ENCODE results near the gene CELF1. TPM values are rescaled to one million over a fixed set of nuclear protein-coding genes. Genes with fewer than 3 reads are reported as not detected.

CELF1 gene
- polyA plus RNA-seq, 1 donor from 2014 or later = 209 TPM

DNA sequence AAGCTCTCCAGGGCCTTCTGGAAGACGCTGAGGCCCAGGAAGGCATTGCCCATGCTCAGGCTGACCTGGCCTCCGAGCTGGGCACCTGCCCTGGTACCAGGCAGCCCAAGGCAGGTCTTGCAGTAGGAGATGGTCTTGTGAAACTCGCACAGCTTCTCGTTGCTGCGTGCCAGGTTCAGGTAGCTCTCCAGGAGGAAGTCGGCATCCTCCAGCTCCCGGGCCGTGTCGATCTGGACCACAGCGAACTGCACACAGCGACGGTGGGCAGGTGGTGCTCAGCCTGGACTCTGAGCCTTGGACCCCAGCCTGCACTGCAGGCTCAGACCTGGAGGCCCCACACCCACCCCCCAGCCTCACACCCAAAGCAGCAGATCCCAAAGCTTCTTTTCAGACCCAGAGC is 105.0 kb downstream of the CELF1 start:
- no peaks in the 10 kb centered on the region for H3K27me3 ChIP-seq (ENCODE audit: insufficient read depth, low read depth, low read length)
- H3K9me2 ChIP-seq (ENCODE audit: insufficient read depth, low read length) = no peaks in the 10 kb centered on the region
- no peak overlapping the region for H3K4me2 ChIP-seq (ENCODE audit: low read length)
- TF ChIP-seq EZH2 (IDR thresholded peaks at IDR 0.05; ENCODE audit: borderline replicate concordance, insufficient read depth, low read length, poor library complexity, severe bottlenecking) = no peak
- H3K27ac ChIP-seq (ENCODE audit: low read length) = no peak overlapping the region
- no peaks in the 10 kb centered on the region for H3K36me3 ChIP-seq (ENCODE audit: insufficient read depth, low read length)
- no peaks in the 10 kb centered on the region for H3K9me3 ChIP-seq (ENCODE audit: low read length)
- H4K20me1 ChIP-seq (ENCODE audit: insufficient read depth) = no peaks in the 10 kb centered on the region
- H3K79me2 ChIP-seq (replicated peaks; ENCODE audit: insufficient read depth, low read length) = no peaks in the 10 kb centered on the region
- no peak overlapping the region for H2AFZ ChIP-seq (ENCODE audit: low read depth, low read length)
- no peak overlapping the region for H3K9ac ChIP-seq (ENCODE audit: low read length)
- H3K4me3 ChIP-seq (ENCODE audit: low read length) = no peak overlapping the region
- no peaks in the 10 kb centered on the region for H3F3A ChIP-seq (ENCODE audit: insufficient read depth, low read length, poor library complexity, severe bottlenecking)

DNA sequence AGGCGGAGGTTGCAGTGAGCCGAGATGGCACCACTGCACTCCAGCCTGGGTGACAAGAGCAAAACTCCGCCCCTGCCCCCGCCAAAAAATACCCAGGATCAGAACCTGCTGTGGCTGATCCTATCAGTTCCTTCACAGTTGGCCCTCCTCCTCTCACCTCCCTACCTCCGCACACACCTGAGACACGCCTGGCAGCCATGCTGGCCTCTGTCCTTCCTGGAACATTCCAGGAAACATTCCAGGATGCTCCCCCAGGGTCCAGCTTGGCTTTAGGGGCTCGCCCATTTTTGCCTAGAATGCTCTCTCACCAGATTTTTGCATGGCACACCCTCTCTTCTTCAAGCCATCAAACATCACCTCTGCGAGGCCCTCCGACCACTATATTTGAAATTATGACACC is 106.1 kb downstream of the CELF1 start:
- H2AFZ ChIP-seq (ENCODE audit: low read depth, low read length) = no peak overlapping the region
- TF ChIP-seq REST (IDR thresholded peaks at IDR 0.05; ENCODE audit: borderline replicate concordance) = no peak
- TF ChIP-seq EZH2 (IDR thresholded peaks at IDR 0.05; ENCODE audit: borderline replicate concordance, insufficient read depth, low read length, poor library complexity, severe bottlenecking) = no peak
- TF ChIP-seq EP300 (conservative IDR thresholded peaks at IDR 0.05; ENCODE audit: poor library complexity, severe bottlenecking) = no peak
- TF ChIP-seq, protein P1, sequence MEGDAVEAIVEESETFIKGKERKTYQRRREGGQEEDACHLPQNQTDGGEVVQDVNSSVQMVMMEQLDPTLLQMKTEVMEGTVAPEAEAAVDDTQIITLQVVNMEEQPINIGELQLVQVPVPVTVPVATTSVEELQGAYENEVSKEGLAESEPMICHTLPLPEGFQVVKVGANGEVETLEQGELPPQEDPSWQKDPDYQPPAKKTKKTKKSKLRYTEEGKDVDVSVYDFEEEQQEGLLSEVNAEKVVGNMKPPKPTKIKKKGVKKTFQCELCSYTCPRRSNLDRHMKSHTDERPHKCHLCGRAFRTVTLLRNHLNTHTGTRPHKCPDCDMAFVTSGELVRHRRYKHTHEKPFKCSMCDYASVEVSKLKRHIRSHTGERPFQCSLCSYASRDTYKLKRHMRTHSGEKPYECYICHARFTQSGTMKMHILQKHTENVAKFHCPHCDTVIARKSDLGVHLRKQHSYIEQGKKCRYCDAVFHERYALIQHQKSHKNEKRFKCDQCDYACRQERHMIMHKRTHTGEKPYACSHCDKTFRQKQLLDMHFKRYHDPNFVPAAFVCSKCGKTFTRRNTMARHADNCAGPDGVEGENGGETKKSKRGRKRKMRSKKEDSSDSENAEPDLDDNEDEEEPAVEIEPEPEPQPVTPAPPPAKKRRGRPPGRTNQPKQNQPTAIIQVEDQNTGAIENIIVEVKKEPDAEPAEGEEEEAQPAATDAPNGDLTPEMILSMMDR (IDR thresholded peaks at IDR 0.05; ENCODE audit: poor library complexity, severe bottlenecking) = no peak
- no peak for TF ChIP-seq MXI1 (conservative IDR thresholded peaks at IDR 0.05; ENCODE audit: poor library complexity, severe bottlenecking)
- H3K27me3 ChIP-seq (ENCODE audit: insufficient read depth, low read depth, low read length) = no peaks in the 10 kb centered on the region
- no peaks in the 10 kb centered on the region for H3F3A ChIP-seq (ENCODE audit: insufficient read depth, low read length, poor library complexity, severe bottlenecking)
- no peaks in the 10 kb centered on the region for H3K79me2 ChIP-seq (replicated peaks; ENCODE audit: insufficient read depth, low read length)
- no peaks in the 10 kb centered on the region for H3K36me3 ChIP-seq (ENCODE audit: insufficient read depth, low read length)
- no peaks in the 10 kb centered on the region for H4K20me1 ChIP-seq (ENCODE audit: insufficient read depth)
- no peak overlapping the region for H3K27ac ChIP-seq (ENCODE audit: low read length)
- H3K9ac ChIP-seq (ENCODE audit: low read length) = no peak overlapping the region
- no peak overlapping the region for H3K4me2 ChIP-seq (ENCODE audit: low read length)
- H3K4me3 ChIP-seq (ENCODE audit: low read length) = no peak overlapping the region
- no peaks in the 10 kb centered on the region for H3K9me2 ChIP-seq (ENCODE audit: insufficient read depth, low read length)
- no peaks in the 10 kb centered on the region for H3K9me3 ChIP-seq (ENCODE audit: low read length)

DNA sequence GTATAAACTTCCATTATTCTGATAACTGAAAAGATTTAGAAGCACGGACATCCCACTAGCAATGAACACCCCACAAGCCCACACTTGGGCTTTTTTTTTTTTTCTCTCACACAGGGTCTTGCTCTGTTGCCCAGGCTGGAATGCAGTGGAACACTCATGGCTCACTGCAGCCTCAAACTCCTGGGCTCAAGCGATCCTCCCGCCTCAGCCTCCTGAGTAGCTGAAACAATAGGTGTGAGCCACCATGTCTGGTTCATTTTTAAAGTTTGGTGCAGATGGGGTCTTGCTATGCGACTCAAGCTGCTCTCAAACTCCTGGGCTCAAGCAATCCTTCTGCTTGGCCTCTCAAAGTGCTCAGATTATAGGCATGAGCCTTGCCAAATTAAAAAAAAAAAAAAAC is 107.1 kb downstream of the CELF1 start:
- Histone ChIP-seq H3K27me3 (ENCODE audit: insufficient read depth, low read depth, low read length) (no peaks in the 10 kb centered on the region), H3K4me2 (ENCODE audit: low read length) (no peak overlapping the region), H3K27ac (ENCODE audit: low read length) (no peak overlapping the region), H3K9me3 (ENCODE audit: low read length) (no peaks in the 10 kb centered on the region), H3F3A (ENCODE audit: insufficient read depth, low read length, poor library complexity, severe bottlenecking) (no peaks in the 10 kb centered on the region), H4K20me1 (ENCODE audit: insufficient read depth) (no peaks in the 10 kb centered on the region), H3K36me3 (ENCODE audit: insufficient read depth, low read length) (no peaks in the 10 kb centered on the region), H3K9ac (ENCODE audit: low read length) (no peak overlapping the region), H2AFZ (ENCODE audit: low read depth, low read length) (no peak overlapping the region), H3K79me2 (replicated peaks; ENCODE audit: insufficient read depth, low read length) (no peaks in the 10 kb centered on the region), H3K9me2 (ENCODE audit: insufficient read depth, low read length) (no peaks in the 10 kb centered on the region), H3K4me3 (ENCODE audit: low read length) (no peak overlapping the region)
- no peak for TF ChIP-seq MXI1 (conservative IDR thresholded peaks at IDR 0.05; ENCODE audit: poor library complexity, severe bottlenecking)
- no peak for TF ChIP-seq POLR2AphosphoS5 (IDR thresholded peaks at IDR 0.05)
- TF ChIP-seq, protein P1 (IDR thresholded peaks at IDR 0.05; ENCODE audit: poor library complexity, severe bottlenecking) = no peak
- TF ChIP-seq REST (IDR thresholded peaks at IDR 0.05; ENCODE audit: borderline replicate concordance) = no peak
- no peak for TF ChIP-seq EP300 (conservative IDR thresholded peaks at IDR 0.05; ENCODE audit: poor library complexity, severe bottlenecking)
- TF ChIP-seq TAF1 (IDR thresholded peaks at IDR 0.05; ENCODE audit: low read depth) = no peak
- no peak for TF ChIP-seq SMC3 (conservative IDR thresholded peaks at IDR 0.05; ENCODE audit: poor library complexity)
- TF ChIP-seq EZH2 (IDR thresholded peaks at IDR 0.05; ENCODE audit: borderline replicate concordance, insufficient read depth, low read length, poor library complexity, severe bottlenecking) = no peak
- TF ChIP-seq RAD21 (conservative IDR thresholded peaks at IDR 0.05) = no peak

All from neural cell (in vitro differentiated cells).